H9 (cell line): ENCODE data around the gene WASF3. TPM values are rescaled to one million over a fixed set of nuclear protein-coding genes. Genes with fewer than 3 reads are reported as not detected.

ENCODE experiments used
- DNase-seq: peaks from one replicate; pipeline ENCODE4 v3.0.0-alpha.2; 2017
- H2AFZ ChIP-seq: one replicate; pipeline ENCODE4 v1.6.1; 2013; ENCODE audit warnings: mild to moderate bottlenecking, low read length, control low read depth, moderate library complexity
- H2AK5ac ChIP-seq: 2 replicates; pipeline ENCODE4 v1.6.1; 2013; ENCODE audit warnings: low read length, control low read depth, mixed read lengths; ENCODE audit not compliant: insufficient read length
- H2BK120ac ChIP-seq: one replicate; pipeline ENCODE4 v1.6.1; 2013; ENCODE audit warnings: low read depth, mild to moderate bottlenecking, low read length, control low read depth, inconsistent platforms; ENCODE audit not compliant: poor library complexity, severe bottlenecking
- H2BK12ac ChIP-seq: 2 replicates; pipeline ENCODE4 v1.6.1; 2013; ENCODE audit warnings: low read length, control low read depth, mixed read lengths, low read depth; ENCODE audit not compliant: insufficient read length
- H2BK15ac ChIP-seq: 2 replicates; pipeline ENCODE4 v1.6.1; 2013; ENCODE audit warnings: low read depth, low read length, control low read depth
- H2BK20ac ChIP-seq: one replicate; pipeline ENCODE4 v1.6.1; 2013; ENCODE audit warnings: low read depth, mild to moderate bottlenecking, low read length, control low read depth, inconsistent platforms; ENCODE audit not compliant: poor library complexity, severe bottlenecking
- H2BK5ac ChIP-seq: 2 replicates; pipeline ENCODE4 v1.6.1; 2013; ENCODE audit warnings: low read length, control low read depth, mixed read lengths; ENCODE audit not compliant: insufficient read length
- H3K14ac ChIP-seq: 2 replicates; pipeline ENCODE4 v1.6.1; 2013; ENCODE audit warnings: low read length, control low read depth; ENCODE audit not compliant: insufficient read depth
- H3K18ac ChIP-seq: 2 replicates; pipeline ENCODE4 v1.6.1; 2013; ENCODE audit warnings: low read depth, mild to moderate bottlenecking, mixed read lengths, low read length, control low read depth; ENCODE audit not compliant: insufficient read length
- H3K23ac ChIP-seq: 2 replicates; pipeline ENCODE4 v1.6.1; 2013; ENCODE audit warnings: low read length, control low read depth, mixed read lengths, low read depth; ENCODE audit not compliant: insufficient read length
- H3K23me2 ChIP-seq: 2 replicates; pipeline ENCODE4 v1.6.1; 2013; ENCODE audit warnings: low read depth, mild to moderate bottlenecking, mixed read lengths, low read length, control low read depth; ENCODE audit not compliant: insufficient read length, poor library complexity, severe bottlenecking
- H3K27ac ChIP-seq: 2 replicates; pipeline ENCODE4 v1.5.1; 2013; ENCODE audit warnings: low read length, control low read depth, mixed read lengths, low read depth; ENCODE audit not compliant: insufficient read length
- H3K27me3 ChIP-seq: 2 replicates; pipeline ENCODE4 v1.6.1; 2013; ENCODE audit warnings: low read length, control low read depth, inconsistent platforms; ENCODE audit not compliant: insufficient read depth
- H3K4ac ChIP-seq: 2 replicates; pipeline ENCODE4 v1.6.1; 2013; ENCODE audit warnings: low read depth, mild to moderate bottlenecking, control low read depth, inconsistent platforms, low read length, moderate library complexity
- H3K4me1 ChIP-seq: 2 replicates; pipeline ENCODE4 v1.6.1; 2013; ENCODE audit warnings: low read length, control low read depth, inconsistent platforms; ENCODE audit not compliant: insufficient read depth
- H3K4me2 ChIP-seq: 2 replicates; pipeline ENCODE4 v1.6.1; 2013; ENCODE audit warnings: low read length, control low read depth, mixed read lengths; ENCODE audit not compliant: insufficient read length, insufficient read depth
- H3K56ac ChIP-seq: 2 replicates; pipeline ENCODE4 v1.6.1; 2013; ENCODE audit warnings: low read depth, mild to moderate bottlenecking, mixed read lengths, low read length, control low read depth; ENCODE audit not compliant: insufficient read length
- H3K79me1 ChIP-seq: 2 replicates; pipeline ENCODE4 v1.6.1; 2013; ENCODE audit warnings: low read depth, mild to moderate bottlenecking, moderate library complexity, low read length, control low read depth, inconsistent platforms; ENCODE audit not compliant: insufficient read depth, poor library complexity, severe bottlenecking
- H3K79me2 ChIP-seq: 2 replicates; pipeline ENCODE4 v1.6.1; 2013; ENCODE audit warnings: low read length, control low read depth, inconsistent platforms; ENCODE audit not compliant: insufficient read depth
- H3K9ac ChIP-seq: 2 replicates; pipeline ENCODE4 v1.6.1; 2013; ENCODE audit warnings: low read length, control low read depth, mixed read lengths; ENCODE audit not compliant: insufficient read length; ENCODE audit errors: extremely low read depth
- H3K9me3 ChIP-seq: one replicate; pipeline ENCODE4 v1.6.1; 2013; ENCODE audit warnings: low read depth, low read length, inconsistent platforms; ENCODE audit not compliant: control insufficient read depth
- H3T11ph ChIP-seq: one replicate; pipeline ENCODE4 v1.6.1; 2013; ENCODE audit warnings: mild to moderate bottlenecking, low read length, control low read depth, inconsistent platforms
- H4K20me1 ChIP-seq: one replicate; pipeline ENCODE4 v1.6.1; 2013; ENCODE audit not compliant: control insufficient read depth, insufficient read length, insufficient read depth
- H4K5ac ChIP-seq: 2 replicates; pipeline ENCODE4 v1.6.1; 2013; ENCODE audit warnings: low read depth, mild to moderate bottlenecking, mixed read lengths, low read length, control low read depth; ENCODE audit not compliant: insufficient read length
- H4K8ac ChIP-seq: replicated peaks from 2 replicates; pipeline ENCODE4 v1.6.1; 2013; ENCODE audit warnings: low read length, control low read depth, mixed read lengths, low read depth; ENCODE audit not compliant: insufficient read length
- H4K91ac ChIP-seq: 2 replicates; pipeline ENCODE4 v1.6.1; 2013; ENCODE audit warnings: low read depth, mild to moderate bottlenecking, moderate library complexity, mixed read lengths, low read length, control low read depth; ENCODE audit not compliant: insufficient read length
- H3K27ac Mint-ChIP-seq, 3 experiments: 2 replicates in 2 of 3; 3 replicates in 1 of 3; pipeline ENCODE4 v1.8.0; 2020 to 2021; ENCODE audit warnings: mixed read lengths in 3 of 3, mild to moderate bottlenecking in 1 of 3, moderate library complexity in 1 of 3
- H3K27me3 Mint-ChIP-seq: 2 replicates; pipeline ENCODE4 v1.8.0; 2021; ENCODE audit warnings: low read depth, mild to moderate bottlenecking, moderate library complexity, mixed read lengths
- H3K36me3 Mint-ChIP-seq, 3 experiments: 2 replicates in 2 of 3; 3 replicates in 1 of 3; pipeline ENCODE4 v1.8.0; 2020 to 2021; ENCODE audit warnings: low read depth in 3 of 3, mixed read lengths in 3 of 3; ENCODE audit not compliant: insufficient read depth in 1 of 3
- H3K4me1 Mint-ChIP-seq, 2 experiments: 2 replicates each; pipeline ENCODE4 v1.8.0; 2020; ENCODE audit warnings: mixed read lengths in 2 of 2
- H3K4me3 Mint-ChIP-seq, 2 experiments: 2 replicates in 1 of 2; 3 replicates in 1 of 2; pipeline ENCODE4 v1.8.0; 2020 to 2021; ENCODE audit warnings: mild to moderate bottlenecking in 2 of 2, mixed read lengths in 2 of 2, moderate library complexity in 1 of 2
- H3K9me3 Mint-ChIP-seq, 2 experiments: 2 replicates in 1 of 2; 3 replicates in 1 of 2; pipeline ENCODE4 v1.8.0; 2020; ENCODE audit warnings: mild to moderate bottlenecking in 2 of 2, mixed read lengths in 2 of 2, moderate library complexity in 1 of 2
- WGBS: extraction: QIAGEN DNeasy Blood & Tissue Kit; methylation state at CpG from one replicate; pipeline ENCODE4 v1.1.7; 2013; ENCODE audit warnings: missing lambda C conversion rate, low lambda C conversion rate, mixed read lengths; ENCODE audit not compliant: insufficient read length; ENCODE audit errors: extremely low coverage; 5-methylcytosine and 5-hydroxymethylcytosine counted together
- total RNA-seq: library from RNA; stranded (reverse); gene quantifications from 2 replicates; pipeline ENCODE4 v1.2.1, GENCODE V29; 2021
- TF ChIP-seq, protein P1 (sequence below): fragments of 200-600 bp; sonication (generic); conservative IDR thresholded peaks from 3 replicates; pipeline ENCODE4 v1.8.0; 2021; ENCODE audit warnings: antibody characterized with exemption, mild to moderate bottlenecking

WASF3 gene
- total RNA-seq, 1 experiment from 2014 or later: 22.2 TPM

DNA sequence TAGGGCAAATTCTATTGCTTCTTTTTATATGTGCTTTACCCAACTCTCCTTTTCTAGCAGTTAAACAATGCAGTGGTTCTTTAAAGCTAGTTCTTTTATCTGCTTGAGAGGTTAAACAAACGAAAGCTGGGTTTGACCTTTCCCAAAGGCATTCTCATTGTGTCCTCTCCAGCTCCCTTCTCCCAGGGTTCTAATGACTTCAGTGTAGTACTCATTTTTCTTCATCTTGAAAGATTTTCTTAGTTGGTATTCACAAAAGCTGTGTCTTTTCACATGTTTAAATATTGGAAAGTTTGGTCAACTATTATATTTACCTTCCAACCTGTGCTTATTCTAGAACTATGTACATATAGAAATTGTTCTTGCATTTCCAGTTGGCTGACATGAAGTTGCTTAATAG, 1.5 kb downstream of the WASF3 start:
- Histone ChIP-seq H3K79me1 (peaks cover 5% of the 10 kb centered on the region), H3K27me3 (no peaks in the 10 kb centered on the region), H4K8ac (no peak overlapping the region), H3K56ac (no peak overlapping the region), H2BK15ac (no peak overlapping the region), H2BK20ac (no peak overlapping the region), H3K4me1 (peaks cover 5% of the 10 kb centered on the region; the same call in 1 of the 2 replicates), H3K4ac (no peak overlapping the region), H3T11ph (no peak overlapping the region), H2BK5ac (no peak overlapping the region), H3K18ac (no peak overlapping the region), H3K9me3 (no peaks in the 10 kb centered on the region), H3K9ac (no peak overlapping the region), H2BK12ac (no peak overlapping the region), H4K91ac (no peak overlapping the region), H4K20me1 (no peaks in the 10 kb centered on the region), H3K79me2 (peaks cover 9% of the 10 kb centered on the region; the same call in 1 of the 2 replicates), H3K27ac (no peak overlapping the region), H4K5ac (no peak overlapping the region), H2BK120ac (no peak overlapping the region), H3K23me2 (peaks cover 3% of the 10 kb centered on the region), H3K4me2 (no peak overlapping the region), H2AFZ (no peak overlapping the region), H2AK5ac (no peak overlapping the region), H3K23ac (no peak overlapping the region), H3K14ac (no peak overlapping the region)
- TF ChIP-seq, protein P1, sequence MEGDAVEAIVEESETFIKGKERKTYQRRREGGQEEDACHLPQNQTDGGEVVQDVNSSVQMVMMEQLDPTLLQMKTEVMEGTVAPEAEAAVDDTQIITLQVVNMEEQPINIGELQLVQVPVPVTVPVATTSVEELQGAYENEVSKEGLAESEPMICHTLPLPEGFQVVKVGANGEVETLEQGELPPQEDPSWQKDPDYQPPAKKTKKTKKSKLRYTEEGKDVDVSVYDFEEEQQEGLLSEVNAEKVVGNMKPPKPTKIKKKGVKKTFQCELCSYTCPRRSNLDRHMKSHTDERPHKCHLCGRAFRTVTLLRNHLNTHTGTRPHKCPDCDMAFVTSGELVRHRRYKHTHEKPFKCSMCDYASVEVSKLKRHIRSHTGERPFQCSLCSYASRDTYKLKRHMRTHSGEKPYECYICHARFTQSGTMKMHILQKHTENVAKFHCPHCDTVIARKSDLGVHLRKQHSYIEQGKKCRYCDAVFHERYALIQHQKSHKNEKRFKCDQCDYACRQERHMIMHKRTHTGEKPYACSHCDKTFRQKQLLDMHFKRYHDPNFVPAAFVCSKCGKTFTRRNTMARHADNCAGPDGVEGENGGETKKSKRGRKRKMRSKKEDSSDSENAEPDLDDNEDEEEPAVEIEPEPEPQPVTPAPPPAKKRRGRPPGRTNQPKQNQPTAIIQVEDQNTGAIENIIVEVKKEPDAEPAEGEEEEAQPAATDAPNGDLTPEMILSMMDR: no peak
- peaks cover 10 to 11% of the 10 kb centered on the region in 2 experiments; a peak in 3 of 5 replicates for H3K9me3 Mint-ChIP-seq
- H3K36me3 Mint-ChIP-seq: peaks cover 0 to 9% (median 0%) of the 10 kb centered on the region in 3 experiments; a peak in 2 of 7 replicates
- H3K27me3 Mint-ChIP-seq: peaks cover 45% of the 10 kb centered on the region
- WGBS: no CpG with 5 or more reads among the region's 1 CpG
- DNase-seq: no peak
- H3K27ac Mint-ChIP-seq: no peak overlapping the region
- peaks cover 16 to 17% of the 10 kb centered on the region in 2 experiments for H3K4me1 Mint-ChIP-seq
- peak overlapping the region; percentile 75 to 91 for H3K4me3 Mint-ChIP-seq
